ENCODE data around the gene CDH24. TPM values are rescaled to one million over a fixed set of nuclear protein-coding genes. Genes with fewer than 3 reads are reported as not detected.

CDH24 gene
- total and polyA plus RNA-seq, 2 experiments from 2014 or later = 1.5 to 3.8 TPM

DNA sequence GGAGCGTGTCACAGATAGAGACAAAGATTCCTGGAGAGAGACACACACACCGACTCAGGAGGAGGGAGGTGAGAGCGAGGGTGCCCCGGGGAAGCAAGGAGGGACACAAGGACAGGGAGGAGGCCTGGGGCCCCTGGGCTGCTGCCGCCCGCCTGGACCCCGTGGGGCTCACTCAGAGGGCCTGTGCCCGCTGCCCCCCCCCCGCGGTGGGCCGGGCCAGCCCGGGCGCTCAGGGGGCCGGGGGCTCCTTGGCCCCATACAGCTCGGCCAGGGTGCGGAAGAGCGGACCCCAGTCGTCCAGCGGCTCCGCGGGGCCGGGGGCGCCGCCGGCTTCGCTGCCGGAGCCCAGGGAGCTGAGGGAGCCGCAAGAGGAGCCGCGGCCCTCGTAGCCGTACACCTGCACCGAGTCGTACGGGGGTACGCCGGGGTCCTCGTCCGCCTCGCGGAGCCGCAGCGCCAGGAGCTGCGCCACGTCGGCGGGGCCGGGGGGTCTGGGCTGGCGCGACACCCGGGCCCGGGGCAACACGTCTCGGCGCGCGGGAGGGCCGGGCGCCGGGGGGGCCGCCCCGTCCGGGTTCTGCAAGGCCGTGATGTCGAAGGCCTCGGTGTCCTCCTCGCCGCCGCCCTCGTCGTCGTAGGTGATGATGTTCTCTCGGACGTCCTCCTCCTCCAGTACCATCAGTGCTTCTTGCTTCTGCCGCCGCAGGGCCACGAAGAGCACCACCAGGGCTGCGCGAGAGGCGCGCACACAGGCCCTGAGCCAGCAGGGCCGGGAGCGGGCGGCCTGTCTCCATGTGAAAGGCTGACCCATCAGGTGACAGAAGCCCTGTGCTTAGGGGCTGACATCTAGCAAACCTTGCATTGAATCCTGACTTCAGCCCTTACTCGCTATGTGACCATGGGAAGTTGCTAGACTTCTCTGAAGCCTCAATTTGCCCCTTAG is 9.3 kb downstream of the CDH24 start:
- H2AFZ ChIP-seq = no peak overlapping the region
- H3K9me2 ChIP-seq (ENCODE audit: insufficient read depth) = no peaks in the 10 kb centered on the region
- H3K9ac ChIP-seq = no peak overlapping the region
- H3K36me3 ChIP-seq (ENCODE audit: low read depth) = no peaks in the 10 kb centered on the region
- H3K4me1 ChIP-seq (ENCODE audit: insufficient read depth) = no peaks in the 10 kb centered on the region
- no peak overlapping the region for H3K27ac ChIP-seq
- 82 to 94% methylated on average over 23 to 77 of the region's 85 CpGs for WGBS, 2 experiments (ENCODE audit: low coverage in 1 of 2, low lambda C conversion rate in 2 of 2, missing lambda C conversion rate in 2 of 2)
- TF ChIP-seq EZH2phosphoT487 (IDR thresholded peaks at IDR 0.05; ENCODE audit: insufficient read depth, low read depth) = no peak
- no peak for TF ChIP-seq EZH2 (IDR thresholded peaks at IDR 0.05; ENCODE audit: insufficient read depth, poor library complexity, severe bottlenecking)
- in situ Hi-C loops (cut with MboI) = no loop called here
- H3K4me3 ChIP-seq = no peak overlapping the region
- H3K27me3 ChIP-seq (replicated peaks; ENCODE audit: insufficient read depth) = no peaks in the 10 kb centered on the region
- H4K20me1 ChIP-seq (ENCODE audit: insufficient read depth) = no peaks in the 10 kb centered on the region
- H3K9me3 ChIP-seq (ENCODE audit: low read depth) = no peaks in the 10 kb centered on the region
- no peaks in the 10 kb centered on the region; the same call in 1 of the 2 replicates for H3F3A ChIP-seq (ENCODE audit: insufficient read depth)
- H3K4me2 ChIP-seq (ENCODE audit: unreplicated experiment) = no peak overlapping the region
- H3K79me2 ChIP-seq (ENCODE audit: insufficient read depth) = no peaks in the 10 kb centered on the region
- no peak for DNase-seq

DNA sequence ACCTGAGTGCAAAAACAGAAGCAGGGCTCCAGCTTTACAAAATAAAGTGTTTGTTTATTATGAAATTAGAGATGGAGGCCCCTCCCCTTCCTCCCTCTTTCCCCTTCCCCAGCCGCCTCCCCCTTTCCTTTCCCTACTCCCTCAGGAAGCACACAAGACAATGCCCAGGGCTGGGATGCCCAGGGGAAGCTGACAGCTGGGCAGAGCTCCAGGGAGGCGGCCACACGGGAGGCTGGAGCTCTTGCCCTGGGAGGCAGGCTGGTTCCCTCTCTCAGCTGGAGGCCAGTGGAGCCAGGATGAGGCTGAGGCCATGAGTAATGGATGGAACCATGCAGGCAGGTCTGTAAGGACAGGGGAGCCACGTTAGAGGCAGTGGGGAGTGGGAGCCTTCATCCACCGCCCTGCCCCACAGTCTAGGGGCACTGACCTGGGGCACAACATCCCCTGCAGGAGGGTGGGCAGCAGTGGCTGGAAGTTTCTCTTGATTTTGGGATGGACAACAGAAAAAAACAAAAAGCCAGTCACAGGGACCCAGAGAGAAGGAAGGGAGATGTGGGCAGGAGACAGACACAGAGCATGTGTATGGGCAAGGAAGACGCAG is 10.2 kb downstream of the CDH24 start:
- WGBS, 2 experiments (ENCODE audit: low coverage in 1 of 2, low lambda C conversion rate in 2 of 2, missing lambda C conversion rate in 2 of 2) = 90 to 92% methylated on average over 6 of the region's 6 CpGs
- no peak for DNase-seq
- Histone ChIP-seq H3K9me3 (ENCODE audit: low read depth) (no peaks in the 10 kb centered on the region), H3K9me2 (ENCODE audit: insufficient read depth) (no peaks in the 10 kb centered on the region), H3K9ac (no peak overlapping the region), H2AFZ (no peak overlapping the region), H3K4me1 (ENCODE audit: insufficient read depth) (no peaks in the 10 kb centered on the region), H3K27ac (no peak overlapping the region), H3K79me2 (ENCODE audit: insufficient read depth) (no peaks in the 10 kb centered on the region), H3K4me3 (no peak overlapping the region), H4K20me1 (ENCODE audit: insufficient read depth) (no peaks in the 10 kb centered on the region), H3F3A (ENCODE audit: insufficient read depth) (no peaks in the 10 kb centered on the region; the same call in 1 of the 2 replicates), H3K27me3 (replicated peaks; ENCODE audit: insufficient read depth) (no peaks in the 10 kb centered on the region), H3K36me3 (ENCODE audit: low read depth) (no peaks in the 10 kb centered on the region), H3K4me2 (ENCODE audit: unreplicated experiment) (no peak overlapping the region)
- TF ChIP-seq EZH2 (IDR thresholded peaks at IDR 0.05; ENCODE audit: insufficient read depth, poor library complexity, severe bottlenecking) (no peak), EZH2phosphoT487 (IDR thresholded peaks at IDR 0.05; ENCODE audit: insufficient read depth, low read depth) (no peak)
- in situ Hi-C loops (cut with MboI) = no loop called here

DNA sequence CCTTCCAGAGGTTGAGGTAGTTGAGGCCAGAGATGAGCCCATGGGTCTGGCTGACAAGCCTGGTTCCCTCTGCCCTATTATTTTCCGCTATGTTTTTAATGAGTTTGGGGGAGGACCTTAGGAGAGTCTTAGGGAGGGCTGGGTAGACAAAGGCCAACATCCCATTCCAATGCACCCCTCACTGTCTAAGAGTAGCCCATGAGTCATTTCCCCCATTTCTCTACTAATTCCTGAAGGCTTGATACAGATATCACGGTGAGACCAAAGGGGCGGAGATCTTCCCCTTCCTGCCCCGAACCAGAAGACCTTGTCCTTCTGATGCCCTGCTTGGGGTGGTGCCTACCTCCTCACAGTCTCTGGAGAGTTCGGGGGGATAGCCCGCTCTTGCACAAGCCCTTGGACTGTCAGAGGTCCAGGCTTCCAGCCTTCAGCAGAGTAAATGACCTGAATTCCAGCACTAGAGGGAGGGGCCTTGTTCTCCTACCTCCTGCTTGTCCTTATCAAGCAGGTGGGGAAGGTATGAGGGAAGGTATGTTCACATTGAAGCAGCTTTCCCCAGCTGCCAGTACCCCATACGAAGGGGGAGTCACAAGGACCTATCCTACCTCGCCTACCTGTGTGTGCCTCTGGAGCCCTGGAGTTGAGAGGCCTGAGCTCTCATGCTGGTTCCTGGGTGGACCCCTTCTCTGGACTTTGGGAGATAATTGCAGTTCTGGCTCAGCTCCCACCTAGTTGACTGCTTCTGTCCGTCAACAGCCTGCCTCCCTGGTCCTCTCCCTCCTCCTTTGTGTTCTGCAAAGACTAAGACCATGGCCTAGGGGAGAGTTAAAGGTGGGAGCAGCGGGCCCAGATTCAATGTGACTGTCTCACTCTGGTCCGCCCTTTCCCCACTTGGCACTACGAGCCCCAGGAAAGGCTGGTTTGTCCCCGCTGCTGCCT is 11.6 kb downstream of the CDH24 start:
- DNase-seq = no peak
- 86 to 87% methylated on average over 13 of the region's 13 CpGs for WGBS, 2 experiments (ENCODE audit: low coverage in 1 of 2, low lambda C conversion rate in 2 of 2, missing lambda C conversion rate in 2 of 2)
- in situ Hi-C loops (cut with MboI) = no loop called here
- Histone ChIP-seq H3K79me2 (ENCODE audit: insufficient read depth) (no peaks in the 10 kb centered on the region), H3K9ac (no peak overlapping the region), H3K27me3 (replicated peaks; ENCODE audit: insufficient read depth) (no peaks in the 10 kb centered on the region), H4K20me1 (ENCODE audit: insufficient read depth) (no peaks in the 10 kb centered on the region), H3K27ac (no peak overlapping the region), H3F3A (ENCODE audit: insufficient read depth) (no peaks in the 10 kb centered on the region), H3K9me2 (ENCODE audit: insufficient read depth) (no peaks in the 10 kb centered on the region), H3K4me3 (no peak overlapping the region), H2AFZ (no peak overlapping the region), H3K9me3 (ENCODE audit: low read depth) (no peaks in the 10 kb centered on the region), H3K36me3 (ENCODE audit: low read depth) (no peaks in the 10 kb centered on the region), H3K4me1 (ENCODE audit: insufficient read depth) (no peaks in the 10 kb centered on the region), H3K4me2 (ENCODE audit: unreplicated experiment) (no peak overlapping the region)
- TF ChIP-seq EZH2 (IDR thresholded peaks at IDR 0.05; ENCODE audit: insufficient read depth, poor library complexity, severe bottlenecking) = no peak
- TF ChIP-seq EZH2phosphoT487 (IDR thresholded peaks at IDR 0.05; ENCODE audit: insufficient read depth, low read depth) = no peak

DNA sequence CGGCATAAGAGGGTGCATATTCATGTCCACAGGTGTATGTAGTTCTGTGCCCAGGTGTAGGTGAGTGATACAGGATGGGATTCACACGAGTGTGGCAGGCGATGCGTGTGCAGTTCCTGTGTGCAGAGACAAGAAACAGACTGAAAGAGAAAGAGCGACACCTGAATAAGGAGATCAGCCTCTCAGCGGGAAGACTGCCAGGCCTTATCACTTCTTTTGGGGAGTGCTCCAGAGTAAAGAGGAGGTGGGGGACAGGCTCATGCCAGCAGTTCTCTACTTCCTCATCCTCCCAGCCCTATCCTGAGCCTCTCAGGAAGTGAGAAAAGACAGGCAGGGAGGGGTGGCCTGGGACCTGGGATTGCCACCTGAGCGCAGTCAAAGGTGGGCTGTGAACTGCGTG is 12.5 kb downstream of the CDH24 start:
- Histone ChIP-seq H3K36me3 (ENCODE audit: low read depth) (no peaks in the 10 kb centered on the region), H3K4me3 (no peak overlapping the region), H3K4me2 (ENCODE audit: unreplicated experiment) (no peak overlapping the region), H3K27ac (no peak overlapping the region), H3K9ac (no peak overlapping the region), H3K4me1 (ENCODE audit: insufficient read depth) (no peaks in the 10 kb centered on the region), H4K20me1 (ENCODE audit: insufficient read depth) (no peaks in the 10 kb centered on the region), H3K9me2 (ENCODE audit: insufficient read depth) (no peaks in the 10 kb centered on the region), H3F3A (ENCODE audit: insufficient read depth) (no peaks in the 10 kb centered on the region), H3K9me3 (ENCODE audit: low read depth) (no peaks in the 10 kb centered on the region), H3K79me2 (ENCODE audit: insufficient read depth) (no peaks in the 10 kb centered on the region), H3K27me3 (replicated peaks; ENCODE audit: insufficient read depth) (no peaks in the 10 kb centered on the region), H2AFZ (no peak overlapping the region)
- 77 to 80% methylated on average over 8 of the region's 8 CpGs for WGBS, 2 experiments (ENCODE audit: low coverage in 1 of 2, low lambda C conversion rate in 2 of 2, missing lambda C conversion rate in 2 of 2)
- in situ Hi-C loops (cut with MboI) = no loop called here
- no peak for DNase-seq
- TF ChIP-seq EZH2 (IDR thresholded peaks at IDR 0.05; ENCODE audit: insufficient read depth, poor library complexity, severe bottlenecking) (no peak), EZH2phosphoT487 (IDR thresholded peaks at IDR 0.05; ENCODE audit: insufficient read depth, low read depth) (no peak)

All from GM23248 (cell line).